ENCODE measurements around the gene SKIL. TPM values are rescaled to one million over a fixed set of nuclear protein-coding genes. Genes with fewer than 3 reads are reported as not detected.

Gene SKIL
- total RNA-seq, 1 donor from 2014 or later, result 29.4 TPM

GRCh38 chr3:170436697-170437096 lies 79.2 kb downstream of the SKIL start:
- DNase-seq (ENCODE audit: low spot score), result no peak
- intact Hi-C loops (cut with micrococcal nuclease), result no loop called here
- no peaks in the 10 kb centered on the region for H3K9me3 Mint-ChIP-seq
- H3K27ac Mint-ChIP-seq, result no peak overlapping the region
- no peaks in the 10 kb centered on the region for H3K36me3 Mint-ChIP-seq (ENCODE audit: low read depth)
- H3K27me3 Mint-ChIP-seq (ENCODE audit: insufficient read depth), result peaks cover 4% of the 10 kb centered on the region
- peaks cover 9% of the 10 kb centered on the region for H3K4me1 Mint-ChIP-seq (ENCODE audit: low read depth)
- no peak overlapping the region for H3K4me3 Mint-ChIP-seq

- Mint-ChIP-seq H3K4me1 (ENCODE audit: low read depth) (peaks cover 9% of the 10 kb centered on the region), H3K27me3 (ENCODE audit: insufficient read depth) (peaks cover 4% of the 10 kb centered on the region), H3K4me3 (no peak overlapping the region), H3K9me3 (no peaks in the 10 kb centered on the region), H3K36me3 (ENCODE audit: low read depth) (no peaks in the 10 kb centered on the region), H3K27ac (no peak overlapping the region)
- intact Hi-C loops (cut with micrococcal nuclease), result no loop called here
- DNase-seq (ENCODE audit: low spot score), result no peak
These were observed 79.7 kb downstream of the SKIL start for GRCh38 chr3:170437176-170437575.

DNA sequence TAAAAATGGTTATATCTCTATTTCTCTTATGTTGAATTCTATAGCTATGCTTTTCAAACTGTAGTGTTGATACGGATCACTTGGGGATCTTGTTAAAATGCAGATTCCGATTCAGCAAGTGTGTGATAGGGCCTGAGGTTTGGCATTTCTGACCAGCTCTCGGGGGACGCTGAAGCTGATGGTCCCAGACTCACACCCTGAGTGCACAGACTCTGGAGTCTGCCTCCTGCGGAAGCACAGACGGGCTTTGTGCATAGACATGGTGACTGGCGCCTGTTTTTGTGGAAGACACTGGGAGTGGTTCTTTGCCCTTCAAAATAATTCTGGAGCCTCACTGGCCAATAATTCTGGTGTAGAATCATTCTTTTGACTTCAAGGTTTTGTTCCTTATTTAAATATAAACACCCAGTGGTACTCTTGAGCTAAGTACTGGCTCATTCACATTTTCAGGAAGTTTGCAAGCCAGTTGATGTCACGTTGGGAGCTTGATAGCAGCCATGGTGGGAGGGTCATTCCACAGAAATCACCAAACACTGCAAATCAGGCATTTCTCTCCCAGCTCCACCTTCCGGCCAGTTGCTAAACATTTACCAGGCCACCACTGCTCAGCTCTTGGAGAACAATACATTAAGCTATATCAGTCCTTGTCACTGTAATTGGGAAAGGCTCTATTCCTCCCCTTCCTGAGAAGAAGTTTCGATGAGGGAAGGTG lies 80.3 kb downstream of the SKIL start:
- H3K27me3 Mint-ChIP-seq (ENCODE audit: insufficient read depth), result peaks cover 4% of the 10 kb centered on the region
- H3K9me3 Mint-ChIP-seq, result no peaks in the 10 kb centered on the region
- no peaks in the 10 kb centered on the region for H3K36me3 Mint-ChIP-seq (ENCODE audit: low read depth)
- H3K4me3 Mint-ChIP-seq, result no peak overlapping the region
- no peak for DNase-seq (ENCODE audit: low spot score)
- no peak overlapping the region for H3K27ac Mint-ChIP-seq
- intact Hi-C loops (cut with micrococcal nuclease), result no loop called here
- peaks cover 9% of the 10 kb centered on the region for H3K4me1 Mint-ChIP-seq (ENCODE audit: low read depth)

DNA sequence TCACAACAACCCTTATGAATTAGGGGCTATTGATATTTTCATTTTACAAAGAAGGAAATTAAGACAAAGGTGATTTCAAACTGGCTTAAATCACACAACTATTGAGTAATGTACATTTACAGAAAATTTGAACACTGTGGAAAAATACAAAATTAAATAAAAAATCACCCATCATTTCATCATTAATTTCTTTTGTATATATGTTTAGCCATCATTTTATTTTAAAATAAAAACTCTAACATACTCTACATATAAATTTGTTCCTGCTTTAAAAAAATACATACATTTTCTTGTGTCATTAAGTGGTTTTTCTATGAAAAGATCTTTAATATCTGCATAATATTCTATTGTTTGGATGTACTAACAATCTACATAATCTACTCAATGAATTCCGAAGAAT lies 81.3 kb downstream of the SKIL start:
- intact Hi-C loops (cut with micrococcal nuclease), result no loop called here
- H3K27me3 Mint-ChIP-seq (ENCODE audit: insufficient read depth), result peaks cover 4% of the 10 kb centered on the region
- no peaks in the 10 kb centered on the region for H3K9me3 Mint-ChIP-seq
- H3K36me3 Mint-ChIP-seq (ENCODE audit: low read depth), result no peaks in the 10 kb centered on the region
- DNase-seq (ENCODE audit: low spot score), result no peak
- H3K27ac Mint-ChIP-seq, result no peak overlapping the region
- no peak overlapping the region for H3K4me3 Mint-ChIP-seq
- peaks cover 9% of the 10 kb centered on the region for H3K4me1 Mint-ChIP-seq (ENCODE audit: low read depth)

GRCh38 chr3:170440344-170440743 lies 82.8 kb downstream of the SKIL start:
- H3K4me1 Mint-ChIP-seq (ENCODE audit: low read depth), result peaks cover 9% of the 10 kb centered on the region
- H3K9me3 Mint-ChIP-seq, result no peaks in the 10 kb centered on the region
- DNase-seq (ENCODE audit: low spot score), result no peak
- H3K4me3 Mint-ChIP-seq, result no peak overlapping the region
- peaks cover 6% of the 10 kb centered on the region for H3K27me3 Mint-ChIP-seq (ENCODE audit: insufficient read depth)
- intact Hi-C loops (cut with micrococcal nuclease), result no loop called here
- H3K27ac Mint-ChIP-seq, result no peak overlapping the region
- no peaks in the 10 kb centered on the region for H3K36me3 Mint-ChIP-seq (ENCODE audit: low read depth)

DNA sequence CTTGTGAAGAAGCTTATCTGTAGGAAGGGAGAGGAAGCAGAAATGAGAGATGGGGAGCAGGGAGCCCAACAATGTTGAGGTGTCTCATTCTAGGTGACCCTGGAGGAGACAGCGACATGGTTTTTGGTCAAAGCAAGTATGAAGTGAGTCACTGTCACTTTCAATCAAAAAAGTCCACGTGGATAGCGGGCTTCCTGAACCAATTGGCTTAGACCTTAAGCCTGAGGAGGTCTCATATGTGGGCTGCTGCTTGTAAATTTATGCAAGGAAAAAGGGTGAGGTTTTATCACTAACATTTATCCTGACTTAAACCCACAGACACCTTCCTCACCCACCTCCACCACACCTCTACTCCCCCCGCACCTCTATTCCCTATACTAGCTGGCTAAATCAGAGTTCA lies 83.9 kb downstream of the SKIL start:
- H3K9me3 Mint-ChIP-seq, result no peaks in the 10 kb centered on the region
- intact Hi-C loops (cut with micrococcal nuclease), result no loop called here
- H3K4me1 Mint-ChIP-seq (ENCODE audit: low read depth), result peaks cover 9% of the 10 kb centered on the region
- H3K27me3 Mint-ChIP-seq (ENCODE audit: insufficient read depth), result peaks cover 6% of the 10 kb centered on the region
- no peak overlapping the region for H3K4me3 Mint-ChIP-seq
- DNase-seq (ENCODE audit: low spot score), result no peak
- H3K36me3 Mint-ChIP-seq (ENCODE audit: low read depth), result no peaks in the 10 kb centered on the region
- H3K27ac Mint-ChIP-seq, result no peak overlapping the region

DNA sequence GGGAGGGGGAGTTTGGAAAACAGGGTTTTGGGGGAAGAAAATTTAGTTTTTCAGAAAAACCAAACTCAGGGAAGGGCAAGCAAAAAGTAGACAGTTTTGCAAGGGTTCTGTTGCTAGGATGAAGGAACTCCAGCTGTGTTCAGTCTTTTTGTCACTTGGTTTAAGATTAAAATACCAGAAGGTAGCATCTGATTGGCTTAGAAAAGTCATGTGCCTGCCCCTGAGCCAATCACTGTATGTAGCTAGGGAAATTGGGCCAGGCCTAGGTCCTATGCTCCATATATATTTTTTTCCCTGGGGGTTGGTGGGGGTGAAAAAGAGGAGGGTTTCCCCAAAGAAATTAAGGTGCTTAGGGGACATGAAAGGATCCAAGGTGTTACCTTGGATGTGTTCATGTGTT lies 85.4 kb downstream of the SKIL start:
- intact Hi-C loops (cut with micrococcal nuclease), result no loop called here
- Mint-ChIP-seq H3K27ac (no peak overlapping the region), H3K27me3 (ENCODE audit: insufficient read depth) (peaks cover 7% of the 10 kb centered on the region), H3K9me3 (no peaks in the 10 kb centered on the region), H3K4me1 (ENCODE audit: low read depth) (no peaks in the 10 kb centered on the region), H3K36me3 (ENCODE audit: low read depth) (no peaks in the 10 kb centered on the region), H3K4me3 (no peak overlapping the region)
- no peak for DNase-seq (ENCODE audit: low spot score)

- intact Hi-C loops (cut with micrococcal nuclease), result no loop called here
- Mint-ChIP-seq H3K27me3 (ENCODE audit: insufficient read depth) (peaks cover 8% of the 10 kb centered on the region), H3K4me1 (ENCODE audit: low read depth) (no peaks in the 10 kb centered on the region), H3K4me3 (no peak overlapping the region), H3K36me3 (ENCODE audit: low read depth) (no peaks in the 10 kb centered on the region), H3K27ac (no peak overlapping the region), H3K9me3 (no peaks in the 10 kb centered on the region)
- no peak for DNase-seq (ENCODE audit: low spot score)
These were observed 85.9 kb downstream of the SKIL start for GRCh38 chr3:170443457-170443856.

Other genes starting within 250 kb of the SKIL start
- 57.7 and 58.7 TPM in 2 replicates for gene PHC3, start 176.0 kb upstream of the SKIL start, total RNA-seq
- 23.0 and 24.2 TPM in 2 replicates for gene PRKCI, start 135.3 kb upstream of the SKIL start, total RNA-seq
- gene CLDN11, start 61.2 kb downstream of the SKIL start, total RNA-seq, result not detected in 2 replicates
- gene SLC7A14, start 228.4 kb downstream of the SKIL start, total RNA-seq, result not detected in 2 replicates

Data from activated T-helper 1 cell treated with anti-CD3 and anti-CD28 coated beads, Interleukin-12 subunit alpha, Interleukin-12 subunit beta, Interleukin-2, Interleukin-4 antibody, amounts not matched to agents 30 ng/mL and 10 ng/mL and 1 ng/mL, durations not matched to agents 14 hours and 24 hours and 36 hours (primary cell).